Neural cell (in vitro differentiated cells): Measurements from ENCODE around the gene CCDC158. TPM values are rescaled to one million over a fixed set of nuclear protein-coding genes. Genes with fewer than 3 reads are reported as not detected.
"Not testable (repeated sequence)": the region's sequence is repeated elsewhere in the genome, so short reads cannot be mapped to it uniquely, and the experiment has no call there.

Experiments used
- H2AFZ ChIP-seq: fragments of 200-600, 300-800 bp; sonication (generic), shearing (Covaris generic); 2 replicates; pipeline ENCODE4 v1.6.0; 2014; ENCODE audit warnings: low read depth, mild to moderate bottlenecking, antibody characterized with exemption, low read length, moderate library complexity
- H3F3A ChIP-seq: fragments of 200-600 bp; shearing (Covaris generic); 2 replicates; pipeline ENCODE4 v1.6.1; 2016; ENCODE audit warnings: mild to moderate bottlenecking, moderate library complexity, mixed read lengths, antibody characterized with exemption, low read length; ENCODE audit not compliant: insufficient read depth, poor library complexity, severe bottlenecking
- H3K27ac ChIP-seq: fragments of 200-600, 300-800 bp; sonication (generic), shearing (Covaris generic); 2 replicates; pipeline ENCODE4 v1.5.1; 2014; ENCODE audit warnings: mild to moderate bottlenecking, low read length, moderate library complexity
- H3K27me3 ChIP-seq: fragments of 300-800, 200-600 bp; sonication (generic), shearing (Covaris generic); 2 replicates; pipeline ENCODE4 v1.6.0; 2014; ENCODE audit warnings: mild to moderate bottlenecking, low read depth, low read length, moderate library complexity; ENCODE audit not compliant: insufficient read depth
- H3K36me3 ChIP-seq: fragments of 300-800, 200-600 bp; sonication (generic), shearing (Covaris generic); 2 replicates; pipeline ENCODE4 v1.5.1; 2014; ENCODE audit warnings: mild to moderate bottlenecking, antibody characterized with exemption, low read length, moderate library complexity; ENCODE audit not compliant: insufficient read depth
- H3K4me2 ChIP-seq: fragments of 300-800, 200-600 bp; sonication (generic), shearing (Covaris generic); 2 replicates; pipeline ENCODE4 v1.6.0; 2014; ENCODE audit warnings: mild to moderate bottlenecking, low read length
- H3K4me3 ChIP-seq: fragments of 300-800, 200-600 bp; sonication (generic), shearing (Covaris generic); 2 replicates; pipeline ENCODE4 v1.5.1; 2014; ENCODE audit warnings: mild to moderate bottlenecking, low read length, moderate library complexity
- H3K79me2 ChIP-seq: fragments of 200-600 bp; shearing (Covaris generic); replicated peaks from 2 replicates; pipeline ENCODE4 v1.6.0; 2014; ENCODE audit warnings: mild to moderate bottlenecking, low read length, moderate library complexity; ENCODE audit not compliant: insufficient read depth
- H3K9ac ChIP-seq: fragments of 300-800, 200-600 bp; sonication (generic), shearing (Covaris generic); 2 replicates; pipeline ENCODE4 v1.6.1; 2016; ENCODE audit warnings: mild to moderate bottlenecking, low read length, mixed read lengths
- H3K9me2 ChIP-seq: fragments of 200-600 bp; shearing (Covaris generic); 2 replicates; pipeline ENCODE4 v1.6.1; 2016; ENCODE audit warnings: mild to moderate bottlenecking, low read length, mixed read lengths; ENCODE audit not compliant: insufficient read depth
- H3K9me3 ChIP-seq: fragments of 200-600, 300-800 bp; sonication (generic), shearing (Covaris generic); 2 replicates; pipeline ENCODE4 v1.6.1; 2016; ENCODE audit warnings: mild to moderate bottlenecking, mixed run types, low read length, moderate library complexity, mixed read lengths
- H4K20me1 ChIP-seq: fragments of 200-600 bp; shearing (Covaris generic); 2 replicates; pipeline ENCODE4 v1.6.1; 2016; ENCODE audit warnings: mild to moderate bottlenecking, mixed run types; ENCODE audit not compliant: insufficient read depth
- CTCF ChIP-seq: fragments of 450-650 bp; IDR thresholded peaks from 2 replicates; pipeline ENCODE4 v1.5.1; 2014; ENCODE audit warnings: antibody characterized with exemption, mild to moderate bottlenecking, moderate library complexity; ENCODE audit not compliant: poor library complexity, severe bottlenecking
- EP300 ChIP-seq: fragments of 450-650 bp; conservative IDR thresholded peaks from 2 replicates; pipeline ENCODE4 v1.6.1; 2014; ENCODE audit warnings: antibody characterized with exemption, mild to moderate bottlenecking, moderate library complexity; ENCODE audit not compliant: poor library complexity, severe bottlenecking
- EZH2 ChIP-seq: fragments of 200-600, 300-800 bp; shearing (Covaris generic), sonication (generic); IDR thresholded peaks from 2 replicates; pipeline ENCODE4 v1.6.1; 2014; ENCODE audit warnings: antibody characterized with exemption, low read length, borderline replicate concordance, mild to moderate bottlenecking; ENCODE audit not compliant: insufficient read depth, poor library complexity, severe bottlenecking
- MXI1 ChIP-seq: fragments of 450-650 bp; conservative IDR thresholded peaks from 2 replicates; pipeline ENCODE4 v1.6.1; 2014; ENCODE audit warnings: antibody characterized with exemption, mild to moderate bottlenecking; ENCODE audit not compliant: poor library complexity, severe bottlenecking
- POLR2AphosphoS5 ChIP-seq: IDR thresholded peaks from 2 replicates; pipeline ENCODE4 v1.6.1; 2012
- RAD21 ChIP-seq: fragments of 450-650 bp; conservative IDR thresholded peaks from 2 replicates; pipeline ENCODE4 v1.6.1; 2014; ENCODE audit warnings: antibody characterized with exemption, mild to moderate bottlenecking, moderate library complexity
- SMC3 ChIP-seq: fragments of 450-650 bp; conservative IDR thresholded peaks from 2 replicates; pipeline ENCODE4 v1.6.1; 2014; ENCODE audit warnings: antibody characterized with exemption, mild to moderate bottlenecking, moderate library complexity; ENCODE audit not compliant: poor library complexity
- TAF1 ChIP-seq: IDR thresholded peaks from 2 replicates; pipeline ENCODE4 v1.6.1; 2012; ENCODE audit warnings: low read depth
- polyA plus RNA-seq: library from polyadenylated mRNA; depleted of rRNA; stranded (reverse); fragments of >200 nt; gene quantifications from 2 replicates; pipeline ENCODE4 v1.2.3, GENCODE V29; 2014
- TF ChIP-seq, protein P1 (sequence below): IDR thresholded peaks from 2 replicates; pipeline ENCODE4 v1.6.1; 2012; ENCODE audit warnings: borderline replicate concordance

CCDC158 gene
- polyA plus RNA-seq, 1 donor from 2014 or later, result not detected

DNA sequence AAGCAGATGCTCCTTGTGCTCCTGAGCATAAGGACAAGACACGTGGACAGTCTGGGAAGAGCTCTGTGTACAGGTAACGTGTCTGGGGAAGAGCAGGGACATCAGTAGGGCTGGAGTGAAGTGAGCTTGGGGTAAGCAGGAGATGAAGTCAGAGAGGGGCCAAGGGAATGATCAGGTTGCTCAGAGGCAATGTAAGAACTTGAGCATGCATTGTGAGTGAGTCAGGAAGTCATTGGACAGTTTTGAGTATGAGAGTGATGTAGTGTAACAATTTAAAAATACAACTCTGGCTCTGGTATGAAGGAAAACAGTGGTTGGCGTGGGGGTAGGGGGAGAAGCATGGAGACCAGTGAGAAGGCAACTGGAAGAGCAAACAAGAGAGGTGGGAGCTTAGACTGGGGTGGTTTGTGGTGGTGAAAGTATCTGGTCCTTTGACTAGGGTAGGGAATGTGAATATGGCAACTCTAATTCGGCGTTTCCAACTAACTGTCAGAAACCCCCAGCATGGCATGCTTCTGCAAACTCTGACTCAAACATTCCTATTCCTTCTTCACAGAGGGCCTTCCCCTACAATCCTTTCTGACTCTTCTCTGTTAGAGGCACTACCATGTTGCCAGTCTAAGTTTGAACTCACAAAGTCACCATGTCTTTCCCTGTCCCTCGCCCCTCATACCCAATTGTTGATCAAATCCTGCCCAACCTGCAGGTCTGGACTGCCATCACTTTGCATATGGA is 57.2 kb downstream of the CCDC158 start:
- H3K27me3 ChIP-seq, result no peaks in the 10 kb centered on the region
- no peak overlapping the region for H3K27ac ChIP-seq
- H2AFZ ChIP-seq, result no peak overlapping the region
- no peaks in the 10 kb centered on the region for H3F3A ChIP-seq
- no peaks in the 10 kb centered on the region for H3K9me3 ChIP-seq
- H3K4me2 ChIP-seq, result no peak overlapping the region
- no peaks in the 10 kb centered on the region for H3K36me3 ChIP-seq
- no peaks in the 10 kb centered on the region for H3K9me2 ChIP-seq
- H4K20me1 ChIP-seq, result no peaks in the 10 kb centered on the region
- H3K79me2 ChIP-seq, result no peaks in the 10 kb centered on the region
- TF ChIP-seq EZH2 (no peak), TAF1 (no peak), EP300 (no peak), CTCF (no peak), MXI1 (no peak), POLR2AphosphoS5 (no peak), SMC3 (no peak), RAD21 (no peak)
- TF ChIP-seq, protein P1, sequence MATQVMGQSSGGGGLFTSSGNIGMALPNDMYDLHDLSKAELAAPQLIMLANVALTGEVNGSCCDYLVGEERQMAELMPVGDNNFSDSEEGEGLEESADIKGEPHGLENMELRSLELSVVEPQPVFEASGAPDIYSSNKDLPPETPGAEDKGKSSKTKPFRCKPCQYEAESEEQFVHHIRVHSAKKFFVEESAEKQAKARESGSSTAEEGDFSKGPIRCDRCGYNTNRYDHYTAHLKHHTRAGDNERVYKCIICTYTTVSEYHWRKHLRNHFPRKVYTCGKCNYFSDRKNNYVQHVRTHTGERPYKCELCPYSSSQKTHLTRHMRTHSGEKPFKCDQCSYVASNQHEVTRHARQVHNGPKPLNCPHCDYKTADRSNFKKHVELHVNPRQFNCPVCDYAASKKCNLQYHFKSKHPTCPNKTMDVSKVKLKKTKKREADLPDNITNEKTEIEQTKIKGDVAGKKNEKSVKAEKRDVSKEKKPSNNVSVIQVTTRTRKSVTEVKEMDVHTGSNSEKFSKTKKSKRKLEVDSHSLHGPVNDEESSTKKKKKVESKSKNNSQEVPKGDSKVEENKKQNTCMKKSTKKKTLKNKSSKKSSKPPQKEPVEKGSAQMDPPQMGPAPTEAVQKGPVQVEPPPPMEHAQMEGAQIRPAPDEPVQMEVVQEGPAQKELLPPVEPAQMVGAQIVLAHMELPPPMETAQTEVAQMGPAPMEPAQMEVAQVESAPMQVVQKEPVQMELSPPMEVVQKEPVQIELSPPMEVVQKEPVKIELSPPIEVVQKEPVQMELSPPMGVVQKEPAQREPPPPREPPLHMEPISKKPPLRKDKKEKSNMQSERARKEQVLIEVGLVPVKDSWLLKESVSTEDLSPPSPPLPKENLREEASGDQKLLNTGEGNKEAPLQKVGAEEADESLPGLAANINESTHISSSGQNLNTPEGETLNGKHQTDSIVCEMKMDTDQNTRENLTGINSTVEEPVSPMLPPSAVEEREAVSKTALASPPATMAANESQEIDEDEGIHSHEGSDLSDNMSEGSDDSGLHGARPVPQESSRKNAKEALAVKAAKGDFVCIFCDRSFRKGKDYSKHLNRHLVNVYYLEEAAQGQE, result no peak
- H3K9ac ChIP-seq, result no peak overlapping the region
- H3K4me3 ChIP-seq, result no peak overlapping the region

DNA sequence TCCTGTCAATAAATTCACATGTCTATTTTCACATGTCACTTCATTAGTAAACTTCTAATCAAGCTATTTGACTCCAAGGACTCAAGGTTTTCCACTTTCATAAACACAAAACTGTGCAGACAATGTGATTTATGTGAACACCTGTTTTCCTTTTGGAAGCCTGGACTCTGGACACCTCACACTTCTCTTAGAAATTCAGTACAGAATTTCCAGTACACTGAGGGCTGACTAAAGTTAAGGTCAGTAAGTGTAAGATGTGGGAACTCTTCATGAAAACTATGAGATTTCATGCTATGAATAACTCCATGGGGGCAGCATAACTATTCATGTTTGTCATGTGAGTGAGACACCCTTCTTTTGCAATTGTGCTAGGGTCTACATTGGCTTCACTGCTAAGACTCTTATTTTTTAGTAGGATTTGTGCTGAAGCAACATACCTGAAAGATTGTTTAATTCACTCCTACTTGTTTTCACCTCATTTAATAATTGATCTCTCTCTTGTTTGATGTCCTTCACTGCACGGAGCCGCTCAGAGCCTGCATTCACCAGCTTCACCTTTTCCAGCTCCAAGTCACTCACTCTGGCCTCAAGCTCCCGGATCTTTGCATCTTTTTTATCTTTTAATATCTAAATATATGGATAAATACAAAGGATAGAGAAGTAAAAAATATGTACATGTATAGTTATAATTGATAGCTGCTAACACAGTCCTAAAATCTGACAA is 59.1 kb downstream of the CCDC158 start:
- Histone ChIP-seq H3K9me2 (no peaks in the 10 kb centered on the region), H3K9me3 (no peaks in the 10 kb centered on the region), H3K9ac (no peak overlapping the region), H3K27me3 (no peaks in the 10 kb centered on the region), H3K36me3 (no peaks in the 10 kb centered on the region), H2AFZ (no peak overlapping the region), H3K79me2 (no peaks in the 10 kb centered on the region), H3K4me2 (no peak overlapping the region), H3K4me3 (no peak overlapping the region), H4K20me1 (no peaks in the 10 kb centered on the region), H3K27ac (no peak overlapping the region), H3F3A (no peaks in the 10 kb centered on the region)
- TF ChIP-seq EP300, result no peak
- TF ChIP-seq, protein P1, result no peak
- no peak for TF ChIP-seq POLR2AphosphoS5
- TF ChIP-seq SMC3, result no peak
- TF ChIP-seq RAD21, result no peak
- TF ChIP-seq EZH2, result no peak

DNA sequence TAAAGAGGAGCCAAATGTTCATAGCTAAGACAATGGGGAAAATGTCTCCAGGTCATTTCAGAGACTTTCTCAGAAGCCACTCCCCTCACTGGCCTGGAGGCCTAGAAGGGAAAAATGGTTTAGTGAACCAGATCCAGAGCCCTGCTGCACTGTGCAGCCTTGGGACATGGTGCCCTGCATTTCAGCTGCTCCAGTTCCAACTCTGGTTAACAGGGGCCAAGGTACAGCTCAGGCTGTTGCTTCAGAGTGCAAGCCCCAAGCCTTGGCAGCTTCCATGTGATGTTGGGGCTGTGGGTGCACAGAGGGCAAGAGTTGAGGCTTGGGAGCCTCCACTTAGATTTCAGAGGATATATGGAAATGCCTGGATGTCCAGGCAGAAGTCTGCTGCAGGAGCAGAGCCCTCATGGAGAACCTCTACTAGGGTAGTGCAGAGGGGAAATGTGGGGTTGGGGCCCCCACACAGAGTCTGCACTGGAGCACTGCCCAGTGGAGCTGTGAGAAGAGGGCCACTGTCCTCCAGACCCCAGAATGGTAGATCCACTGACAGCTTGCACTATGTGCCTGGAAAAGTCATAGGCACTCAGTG is 61.0 kb downstream of the CCDC158 start:
- H4K20me1 ChIP-seq, H3K27ac ChIP-seq, H3K9me3 ChIP-seq, H3K36me3 ChIP-seq, H3K27me3 ChIP-seq, H3K4me3 ChIP-seq, H3K9me2 ChIP-seq, H3K79me2 ChIP-seq, H2AFZ ChIP-seq, H3K9ac ChIP-seq, H3K4me2 ChIP-seq, H3F3A ChIP-seq: not testable (repeated sequence)
